GM12874 (cell line): ENCODE measurements around the gene CNTN5.

Experiments
- CTCF ChIP-seq: IDR thresholded peaks from 2 replicates; pipeline ENCODE4 v1.5.1; 2011; ENCODE audit warnings: low read depth, mild to moderate bottlenecking, control low read depth, low read length, moderate library complexity; ENCODE audit not compliant: insufficient read depth

CNTN5 gene

GRCh38 chr11:99241066-99241465 is 220.3 kb downstream of the CNTN5 start:
- no peak for TF ChIP-seq CTCF

GRCh38 chr11:99244613-99245012 is 223.9 kb downstream of the CNTN5 start:
- no peak for TF ChIP-seq CTCF

GRCh38 chr11:99246199-99246598 is 225.4 kb downstream of the CNTN5 start:
- TF ChIP-seq CTCF: no peak

- TF ChIP-seq CTCF: no peak
These were observed 235.9 kb downstream of the CNTN5 start for GRCh38 chr11:99256614-99257013.

- no peak for TF ChIP-seq CTCF
These were observed 236.4 kb downstream of the CNTN5 start for GRCh38 chr11:99257131-99257530.

- TF ChIP-seq CTCF: no peak
These were observed 239.9 kb downstream of the CNTN5 start for GRCh38 chr11:99260696-99261095.

GRCh38 chr11:99268886-99269285 is 248.1 kb downstream of the CNTN5 start:
- no peak for TF ChIP-seq CTCF

- no peak for TF ChIP-seq CTCF
These were observed 250.8 kb downstream of the CNTN5 start for GRCh38 chr11:99271527-99271926.
